ENCODE results near the gene CARD16. TPM values are rescaled to one million over a fixed set of nuclear protein-coding genes. Genes with fewer than 3 reads are reported as not detected.

Gene CARD16
- total RNA-seq, 1 donor from 2014 or later, result 97.3 TPM

DNA sequence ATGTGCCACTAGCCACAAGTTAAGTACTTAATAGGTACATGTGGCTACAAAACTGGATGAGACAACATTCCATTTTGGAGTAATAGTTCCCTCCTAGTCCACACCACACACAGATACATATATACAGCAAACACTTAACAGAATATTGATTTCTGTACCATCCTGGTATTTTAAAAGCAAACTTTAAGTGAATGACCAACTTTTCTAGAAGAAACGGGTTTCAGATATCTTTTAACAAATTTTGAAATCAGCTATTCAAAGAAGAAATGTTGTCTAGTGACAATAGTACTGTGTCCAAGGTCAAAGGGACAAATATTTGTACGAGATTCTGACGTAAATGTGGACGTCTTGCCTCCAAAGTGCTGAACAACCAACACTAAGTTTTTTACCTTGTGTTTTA, 12.3 kb upstream of the CARD16 start:
- Histone ChIP-seq H3K4me3 (no peak overlapping the region), H3K9me3 (no peaks in the 10 kb centered on the region), H3K4me1 (no peaks in the 10 kb centered on the region), H3K27ac (no peak overlapping the region), H3K36me3 (no peaks in the 10 kb centered on the region), H3K27me3 (ENCODE audit: low read depth) (no peaks in the 10 kb centered on the region)
- intact Hi-C loops (cut with DNase I), result no loop called here
- no peak for ATAC-seq
- TF ChIP-seq, protein P1, sequence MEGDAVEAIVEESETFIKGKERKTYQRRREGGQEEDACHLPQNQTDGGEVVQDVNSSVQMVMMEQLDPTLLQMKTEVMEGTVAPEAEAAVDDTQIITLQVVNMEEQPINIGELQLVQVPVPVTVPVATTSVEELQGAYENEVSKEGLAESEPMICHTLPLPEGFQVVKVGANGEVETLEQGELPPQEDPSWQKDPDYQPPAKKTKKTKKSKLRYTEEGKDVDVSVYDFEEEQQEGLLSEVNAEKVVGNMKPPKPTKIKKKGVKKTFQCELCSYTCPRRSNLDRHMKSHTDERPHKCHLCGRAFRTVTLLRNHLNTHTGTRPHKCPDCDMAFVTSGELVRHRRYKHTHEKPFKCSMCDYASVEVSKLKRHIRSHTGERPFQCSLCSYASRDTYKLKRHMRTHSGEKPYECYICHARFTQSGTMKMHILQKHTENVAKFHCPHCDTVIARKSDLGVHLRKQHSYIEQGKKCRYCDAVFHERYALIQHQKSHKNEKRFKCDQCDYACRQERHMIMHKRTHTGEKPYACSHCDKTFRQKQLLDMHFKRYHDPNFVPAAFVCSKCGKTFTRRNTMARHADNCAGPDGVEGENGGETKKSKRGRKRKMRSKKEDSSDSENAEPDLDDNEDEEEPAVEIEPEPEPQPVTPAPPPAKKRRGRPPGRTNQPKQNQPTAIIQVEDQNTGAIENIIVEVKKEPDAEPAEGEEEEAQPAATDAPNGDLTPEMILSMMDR (IDR thresholded peaks at IDR 0.05), result no peak
- no peak for DNase-seq

GRCh38 chr11:105056446-105056845, 11.3 kb upstream of the CARD16 start:
- no peak overlapping the region for H3K4me3 ChIP-seq
- no peak for ATAC-seq
- intact Hi-C loops (cut with DNase I), result no loop called here

GRCh38 chr11:105054723-105055493, 9.8 kb upstream of the CARD16 start:
- no peaks in the 10 kb centered on the region for H3K9me3 ChIP-seq
- no peak for DNase-seq
- TF ChIP-seq, protein P1 (IDR thresholded peaks at IDR 0.05), result no peak
- intact Hi-C loops (cut with DNase I), result no loop called here
- H3K27ac ChIP-seq, result no peak overlapping the region
- H3K4me3 ChIP-seq, result no peak overlapping the region
- H3K27me3 ChIP-seq (ENCODE audit: low read depth), result no peaks in the 10 kb centered on the region
- no peaks in the 10 kb centered on the region for H3K4me1 ChIP-seq
- no peak for ATAC-seq
- no peaks in the 10 kb centered on the region for H3K36me3 ChIP-seq

More at GRCh38 chr11:105056446-105056845, 11.3 kb upstream of the CARD16 start:
- H3K9me3 ChIP-seq, result no peaks in the 10 kb centered on the region
- TF ChIP-seq, protein P1 (IDR thresholded peaks at IDR 0.05), result no peak
- no peak for DNase-seq
- no peaks in the 10 kb centered on the region for H3K27me3 ChIP-seq (ENCODE audit: low read depth)
- no peaks in the 10 kb centered on the region for H3K4me1 ChIP-seq
- no peak overlapping the region for H3K27ac ChIP-seq
- H3K36me3 ChIP-seq, result no peaks in the 10 kb centered on the region

DNA sequence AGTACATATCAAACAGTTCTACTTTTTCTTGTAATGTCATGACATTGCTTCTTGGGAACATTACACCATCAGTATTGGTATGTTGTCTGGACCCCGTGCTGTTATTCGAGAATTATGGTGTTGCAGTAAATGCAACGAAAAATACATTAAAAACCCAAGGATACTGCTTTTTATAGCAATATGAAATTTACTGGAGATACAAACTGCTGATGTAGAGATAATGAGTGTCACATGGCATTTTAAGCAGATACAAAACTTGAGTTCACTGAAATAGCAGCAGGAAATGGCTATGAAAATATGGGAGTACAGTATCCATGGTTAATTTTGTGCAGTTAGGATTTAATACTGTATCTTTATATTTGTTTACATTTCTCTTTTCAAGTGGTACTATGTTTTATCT, 7.4 kb upstream of the CARD16 start:
- Histone ChIP-seq H3K36me3 (no peaks in the 10 kb centered on the region), H3K9me3 (no peaks in the 10 kb centered on the region), H3K4me1 (peaks cover 3% of the 10 kb centered on the region), H3K4me3 (no peak overlapping the region), H3K27me3 (ENCODE audit: low read depth) (no peaks in the 10 kb centered on the region), H3K27ac (no peak overlapping the region)
- no peak for ATAC-seq
- DNase-seq, result no peak
- TF ChIP-seq, protein P1 (IDR thresholded peaks at IDR 0.05), result no peak
- intact Hi-C loops (cut with DNase I), result no loop called here

DNA sequence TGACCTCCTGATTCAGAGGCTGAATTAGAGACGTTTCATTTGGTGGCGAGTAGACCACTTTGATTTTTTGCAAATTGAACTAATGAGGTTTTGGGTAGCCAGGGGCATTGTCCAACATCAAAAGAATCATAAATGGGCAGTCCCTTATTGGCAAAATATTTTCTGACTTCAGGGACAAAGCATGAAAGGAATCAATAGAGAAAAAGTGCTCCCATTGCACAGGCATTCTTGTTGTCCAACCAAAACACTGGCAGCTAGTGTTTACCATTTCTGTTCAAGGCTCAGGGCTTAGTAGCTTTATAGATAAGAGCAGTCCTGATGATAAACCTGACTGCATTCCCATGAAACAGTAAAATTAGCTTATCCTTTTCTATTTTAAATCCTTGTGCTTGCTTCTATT, 6.4 kb upstream of the CARD16 start:
- no peaks in the 10 kb centered on the region for H3K9me3 ChIP-seq
- intact Hi-C loops (cut with DNase I), result no loop called here
- H3K4me1 ChIP-seq, result peaks cover 12% of the 10 kb centered on the region

More for the DNA sequence above, 6.4 kb upstream of the CARD16 start:
- H3K27me3 ChIP-seq (ENCODE audit: low read depth), result no peaks in the 10 kb centered on the region
- DNase-seq (no peak), ATAC-seq (no peak)
- H3K27ac ChIP-seq, result no peak overlapping the region
- TF ChIP-seq, protein P1 (IDR thresholded peaks at IDR 0.05), result no peak
- no peaks in the 10 kb centered on the region for H3K36me3 ChIP-seq
- no peak overlapping the region for H3K4me3 ChIP-seq

Measured in lower lobe of right lung (tissue), 2 donors.